Nephron progenitor cell (in vitro differentiated cells): ENCODE results near the gene UGT1A6.

Source experiments
- DNase-seq: peaks from one replicate; pipeline ENCODE4 v3.0.0; 2021
- H3K27ac Mint-ChIP-seq: 2 replicates; pipeline ENCODE4 v1.8.0; 2021; ENCODE audit warnings: mild to moderate bottlenecking, moderate library complexity, mixed read lengths
- H3K27me3 Mint-ChIP-seq: 2 replicates; pipeline ENCODE4 v1.8.0; 2021; ENCODE audit warnings: mild to moderate bottlenecking, low read depth, mixed read lengths; ENCODE audit not compliant: poor library complexity
- H3K36me3 Mint-ChIP-seq: 2 replicates; pipeline ENCODE4 v1.8.0; 2021; ENCODE audit warnings: low read depth, mixed read lengths
- H3K4me1 Mint-ChIP-seq: 2 replicates; pipeline ENCODE4 v1.8.0; 2021; ENCODE audit warnings: mixed read lengths
- H3K4me3 Mint-ChIP-seq: 2 replicates; pipeline ENCODE4 v1.8.0; 2021; ENCODE audit warnings: mild to moderate bottlenecking, moderate library complexity, mixed read lengths
- H3K9me3 Mint-ChIP-seq: 2 replicates; pipeline ENCODE4 v1.8.0; 2021; ENCODE audit warnings: mild to moderate bottlenecking, moderate library complexity, mixed read lengths
- CTCF ChIP-seq: fragments of 200-600 bp; sonication (generic); IDR thresholded peaks from 2 replicates; pipeline ENCODE4 v1.5.0; 2021; ENCODE audit warnings: antibody characterized with exemption

UGT1A6 gene

GRCh38 chr2:233803994-233804393, 111.3 kb downstream of the UGT1A6 start:
- no peaks in the 10 kb centered on the region for H3K4me1 Mint-ChIP-seq
- H3K27ac Mint-ChIP-seq, result no peak overlapping the region
- H3K27me3 Mint-ChIP-seq, result peaks cover 24% of the 10 kb centered on the region
- H3K9me3 Mint-ChIP-seq, result peaks cover 5% of the 10 kb centered on the region
- TF ChIP-seq CTCF, result no peak
- no peak overlapping the region for H3K4me3 Mint-ChIP-seq
- no peaks in the 10 kb centered on the region for H3K36me3 Mint-ChIP-seq
- DNase-seq, result no peak

GRCh38 chr2:233807215-233807865, 114.7 kb downstream of the UGT1A6 start:
- no peak overlapping the region for H3K4me3 Mint-ChIP-seq
- H3K4me1 Mint-ChIP-seq, result no peaks in the 10 kb centered on the region
- no peaks in the 10 kb centered on the region for H3K9me3 Mint-ChIP-seq
- H3K27ac Mint-ChIP-seq, result no peak overlapping the region
- TF ChIP-seq CTCF, result no peak
- H3K36me3 Mint-ChIP-seq, result no peaks in the 10 kb centered on the region
- peaks cover 26% of the 10 kb centered on the region for H3K27me3 Mint-ChIP-seq
- DNase-seq, result no peak

GRCh38 chr2:233807966-233808935, 115.6 kb downstream of the UGT1A6 start:
- no peak for TF ChIP-seq CTCF
- Mint-ChIP-seq H3K27ac (no peak overlapping the region), H3K36me3 (no peaks in the 10 kb centered on the region), H3K9me3 (no peaks in the 10 kb centered on the region), H3K27me3 (peaks cover 29% of the 10 kb centered on the region), H3K4me1 (no peaks in the 10 kb centered on the region), H3K4me3 (no peak overlapping the region)
- DNase-seq, result no peak

GRCh38 chr2:233810385-233810784, 117.7 kb downstream of the UGT1A6 start:
- H3K27ac Mint-ChIP-seq, result no peak overlapping the region
- H3K4me1 Mint-ChIP-seq, result peaks cover 7% of the 10 kb centered on the region
- no peak for TF ChIP-seq CTCF
- peaks cover 34% of the 10 kb centered on the region for H3K27me3 Mint-ChIP-seq
- H3K36me3 Mint-ChIP-seq, result no peaks in the 10 kb centered on the region
- H3K4me3 Mint-ChIP-seq, result no peak overlapping the region
- no peaks in the 10 kb centered on the region for H3K9me3 Mint-ChIP-seq
- no peak for DNase-seq

- Mint-ChIP-seq H3K27me3 (peaks cover 30% of the 10 kb centered on the region), H3K4me3 (no peak overlapping the region), H3K27ac (no peak overlapping the region), H3K4me1 (peaks cover 7% of the 10 kb centered on the region), H3K36me3 (no peaks in the 10 kb centered on the region), H3K9me3 (no peaks in the 10 kb centered on the region)
- no peak for DNase-seq
- TF ChIP-seq CTCF, result no peak
Measured at GRCh38 chr2:233811087-233811486, 118.4 kb downstream of the UGT1A6 start.
